Fibroblast of lung (primary cell): ENCODE data around the gene LRMDA. TPM values are rescaled to one million over a fixed set of nuclear protein-coding genes. Genes with fewer than 3 reads are reported as not detected.
A peak's percentile ranks its signal among the peaks of the same experiment; 100 is the strongest.

Experiments
- DNase-seq, 2 donors: peaks; one replicate each; pipeline versions ENCODE4 v3.0.0 to v3.0.0-alpha.2; 2010; ENCODE audit warnings: low read depth in 2 of 2
- H2AFZ ChIP-seq: 2 replicates; pipeline ENCODE4 v1.5.1; 2012; ENCODE audit warnings: low read length, control low read depth, inconsistent platforms
- H3K27ac ChIP-seq: 2 replicates; pipeline ENCODE4 v1.5.1; 2011; ENCODE audit warnings: low read length, control low read depth; ENCODE audit not compliant: insufficient read depth
- H3K27me3 ChIP-seq: 2 replicates; pipeline ENCODE4 v1.5.1; 2011; ENCODE audit warnings: mild to moderate bottlenecking, low read length; ENCODE audit not compliant: control insufficient read depth, insufficient read depth
- H3K36me3 ChIP-seq: 2 replicates; pipeline ENCODE4 v1.5.1; 2011; ENCODE audit warnings: low read length; ENCODE audit not compliant: control insufficient read depth, insufficient read depth
- H3K4me1 ChIP-seq: 2 replicates; pipeline ENCODE4 v1.5.1; 2011; ENCODE audit warnings: low read length; ENCODE audit not compliant: control insufficient read depth, insufficient read depth; ENCODE audit errors: extremely low read depth
- H3K4me2 ChIP-seq: 2 replicates; pipeline ENCODE4 v1.5.1; 2011; ENCODE audit warnings: low read length, control low read depth; ENCODE audit not compliant: insufficient read depth; ENCODE audit errors: extremely low read depth
- H3K4me3 ChIP-seq, 4 experiments: fragments of 200-600 bp in 1 of 4; sonication (generic) in 1 of 4; replicated peaks in 1 of 4; 2 replicates each; pipeline ENCODE4 v1.5.1; 2011 to 2016; ENCODE audit warnings: low read length in 4 of 4, low read depth in 3 of 4, mild to moderate bottlenecking in 3 of 4, control low read depth in 2 of 4, inconsistent platforms in 1 of 4, mixed read lengths in 1 of 4; ENCODE audit not compliant: insufficient read depth in 1 of 4; ENCODE audit errors: control extremely low read depth in 1 of 4
- H3K79me2 ChIP-seq: 2 replicates; pipeline ENCODE4 v1.5.1; 2012; ENCODE audit warnings: mild to moderate bottlenecking, low read length, inconsistent platforms; ENCODE audit not compliant: control insufficient read depth, insufficient read depth
- H3K9ac ChIP-seq: 2 replicates; pipeline ENCODE4 v1.5.1; 2011; ENCODE audit warnings: mild to moderate bottlenecking, low read length, control low read depth; ENCODE audit not compliant: insufficient read depth
- H3K9me3 ChIP-seq: 2 replicates; pipeline ENCODE4 v1.5.1; 2012; ENCODE audit warnings: low read depth, low read length; ENCODE audit not compliant: control insufficient read depth, insufficient read depth
- H4K20me1 ChIP-seq: 2 replicates; pipeline ENCODE4 v1.5.1; 2011; ENCODE audit warnings: low read length; ENCODE audit not compliant: control insufficient read depth, insufficient read depth; ENCODE audit errors: extremely low read depth
- CTCF ChIP-seq, 2 donors: IDR thresholded peaks in 1 of 2; conservative IDR thresholded peaks in 1 of 2; 1 replicate in 1 of 2; 2 replicates in 1 of 2; pipeline ENCODE4 v1.5.1; 2011 to 2012; ENCODE audit warnings: low read length in 2 of 2, control low read depth in 1 of 2, inconsistent platforms in 1 of 2, low read depth in 1 of 2, mild to moderate bottlenecking in 1 of 2
- EZH2 ChIP-seq: IDR thresholded peaks from 2 replicates; pipeline ENCODE4 v1.5.1; 2012; ENCODE audit warnings: low read length, control low read depth, mild to moderate bottlenecking; ENCODE audit errors: missing control alignments
- polyA plus RNA-seq, 2 donors: library from polyadenylated mRNA; depleted of rRNA in 1 of 2; stranded (reverse) in 1 of 2; unstranded in 1 of 2; fragments of >200 nt; gene quantifications; 2 replicates each; pipeline ENCODE4 v1.2.1, GENCODE V29; 2011 to 2012; ENCODE audit warnings: missing spikeins in 1 of 2
- total RNA-seq: library from RNA; depleted of rRNA; stranded (reverse); fragments of >200 nt; gene quantifications from 2 replicates; pipeline ENCODE4 v1.2.1, GENCODE V29; 2014

Gene LRMDA
- total and polyA plus RNA-seq, 2 donors (not counting 1 experiment from before 2014, with no cell fraction given): 1.7 to 2.0 TPM

- Histone ChIP-seq H3K9ac (no peak overlapping the region), H2AFZ (no peak overlapping the region), H3K36me3 (no peaks in the 10 kb centered on the region), H3K79me2 (no peaks in the 10 kb centered on the region), H3K27ac (no peak overlapping the region), H3K4me3 (no peak overlapping the region), H3K9me3 (no peaks in the 10 kb centered on the region), H3K27me3 (no peaks in the 10 kb centered on the region), H3K4me1 (no peaks in the 10 kb centered on the region), H3K4me2 (no peak overlapping the region), H4K20me1 (no peaks in the 10 kb centered on the region)
- DNase-seq: peak in 1 of 2 donors; percentile 29
- TF ChIP-seq CTCF (conservative IDR thresholded peaks at IDR 0.05 in 1 of 2, IDR thresholded peaks at IDR 0.05 in 1 of 2; ENCODE audit: low read depth in 1 of 2, low read length in 2 of 2) (no peak), EZH2 (no peak)
These were observed 220.0 kb downstream of the LRMDA start for GRCh38 chr10:75651417-75651816.

GRCh38 chr10:75652146-75652740, 220.8 kb downstream of the LRMDA start:
- no peaks in the 10 kb centered on the region for H3K27me3 ChIP-seq
- no peak overlapping the region for H3K4me2 ChIP-seq

GRCh38 chr10:75653761-75654160, 222.3 kb downstream of the LRMDA start:
- TF ChIP-seq CTCF (conservative IDR thresholded peaks at IDR 0.05 in 1 of 2, IDR thresholded peaks at IDR 0.05 in 1 of 2; ENCODE audit: low read depth in 1 of 2, low read length in 2 of 2): no peak
- Histone ChIP-seq H3K27me3 (peaks cover 3% of the 10 kb centered on the region), H3K27ac (no peak overlapping the region), H2AFZ (no peak overlapping the region), H3K79me2 (no peaks in the 10 kb centered on the region), H3K36me3 (no peaks in the 10 kb centered on the region), H3K9ac (no peak overlapping the region), H3K9me3 (no peaks in the 10 kb centered on the region), H3K4me2 (no peak overlapping the region), H3K4me1 (no peaks in the 10 kb centered on the region), H3K4me3 (no peak overlapping the region), H4K20me1 (no peaks in the 10 kb centered on the region)
- peak in 1 of 2 donors; percentile 24 for DNase-seq

More at GRCh38 chr10:75652146-75652740, 220.8 kb downstream of the LRMDA start:
- Histone ChIP-seq H3K9me3 (no peaks in the 10 kb centered on the region), H3K27ac (no peak overlapping the region), H3K4me1 (no peaks in the 10 kb centered on the region), H3K36me3 (no peaks in the 10 kb centered on the region), H2AFZ (no peak overlapping the region), H3K9ac (no peak overlapping the region), H3K4me3 (no peak overlapping the region), H4K20me1 (no peaks in the 10 kb centered on the region), H3K79me2 (no peaks in the 10 kb centered on the region)
- TF ChIP-seq EZH2: no peak
- TF ChIP-seq CTCF (conservative IDR thresholded peaks at IDR 0.05 in 1 of 2, IDR thresholded peaks at IDR 0.05 in 1 of 2; ENCODE audit: low read depth in 1 of 2, low read length in 2 of 2): no peak
- DNase-seq: peak in 1 of 2 donors; percentile 47
